Epithelial cell of esophagus (primary cell): Measurements from ENCODE around the gene GPS1.

Source experiments
- DNase-seq: peaks from one replicate; pipeline ENCODE4 v3.0.0; 2010; ENCODE audit warnings: low read depth
- H3K4me3 ChIP-seq: 2 replicates; pipeline ENCODE4 v1.5.1; 2011; ENCODE audit warnings: mild to moderate bottlenecking, low read length, control low read depth
- TF ChIP-seq, protein P1 (sequence below): IDR thresholded peaks from 2 replicates; pipeline ENCODE4 v1.5.1; 2011; ENCODE audit warnings: low read depth, mild to moderate bottlenecking, low read length, control low read depth, inconsistent platforms; ENCODE audit not compliant: insufficient read depth; ENCODE audit errors: missing control alignments

The GPS1 gene

DNA sequence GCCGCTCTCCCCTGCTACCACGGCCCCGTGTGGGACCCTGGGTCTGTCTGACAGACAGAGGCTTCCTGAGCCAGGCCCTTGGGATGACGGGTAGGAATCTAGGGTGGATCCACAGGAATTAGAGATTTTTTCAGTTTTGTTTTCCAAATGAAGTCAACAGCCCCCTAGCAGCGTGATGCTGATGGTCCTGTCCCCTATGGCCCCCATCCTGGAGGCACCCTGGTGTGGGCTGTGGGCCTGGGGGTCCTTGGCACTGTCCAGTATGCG is 44.5 kb upstream of the GPS1 start:
- H3K4me3 ChIP-seq: no peak overlapping the region
- TF ChIP-seq, protein P1, sequence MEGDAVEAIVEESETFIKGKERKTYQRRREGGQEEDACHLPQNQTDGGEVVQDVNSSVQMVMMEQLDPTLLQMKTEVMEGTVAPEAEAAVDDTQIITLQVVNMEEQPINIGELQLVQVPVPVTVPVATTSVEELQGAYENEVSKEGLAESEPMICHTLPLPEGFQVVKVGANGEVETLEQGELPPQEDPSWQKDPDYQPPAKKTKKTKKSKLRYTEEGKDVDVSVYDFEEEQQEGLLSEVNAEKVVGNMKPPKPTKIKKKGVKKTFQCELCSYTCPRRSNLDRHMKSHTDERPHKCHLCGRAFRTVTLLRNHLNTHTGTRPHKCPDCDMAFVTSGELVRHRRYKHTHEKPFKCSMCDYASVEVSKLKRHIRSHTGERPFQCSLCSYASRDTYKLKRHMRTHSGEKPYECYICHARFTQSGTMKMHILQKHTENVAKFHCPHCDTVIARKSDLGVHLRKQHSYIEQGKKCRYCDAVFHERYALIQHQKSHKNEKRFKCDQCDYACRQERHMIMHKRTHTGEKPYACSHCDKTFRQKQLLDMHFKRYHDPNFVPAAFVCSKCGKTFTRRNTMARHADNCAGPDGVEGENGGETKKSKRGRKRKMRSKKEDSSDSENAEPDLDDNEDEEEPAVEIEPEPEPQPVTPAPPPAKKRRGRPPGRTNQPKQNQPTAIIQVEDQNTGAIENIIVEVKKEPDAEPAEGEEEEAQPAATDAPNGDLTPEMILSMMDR: no peak
- no peak for DNase-seq

DNA sequence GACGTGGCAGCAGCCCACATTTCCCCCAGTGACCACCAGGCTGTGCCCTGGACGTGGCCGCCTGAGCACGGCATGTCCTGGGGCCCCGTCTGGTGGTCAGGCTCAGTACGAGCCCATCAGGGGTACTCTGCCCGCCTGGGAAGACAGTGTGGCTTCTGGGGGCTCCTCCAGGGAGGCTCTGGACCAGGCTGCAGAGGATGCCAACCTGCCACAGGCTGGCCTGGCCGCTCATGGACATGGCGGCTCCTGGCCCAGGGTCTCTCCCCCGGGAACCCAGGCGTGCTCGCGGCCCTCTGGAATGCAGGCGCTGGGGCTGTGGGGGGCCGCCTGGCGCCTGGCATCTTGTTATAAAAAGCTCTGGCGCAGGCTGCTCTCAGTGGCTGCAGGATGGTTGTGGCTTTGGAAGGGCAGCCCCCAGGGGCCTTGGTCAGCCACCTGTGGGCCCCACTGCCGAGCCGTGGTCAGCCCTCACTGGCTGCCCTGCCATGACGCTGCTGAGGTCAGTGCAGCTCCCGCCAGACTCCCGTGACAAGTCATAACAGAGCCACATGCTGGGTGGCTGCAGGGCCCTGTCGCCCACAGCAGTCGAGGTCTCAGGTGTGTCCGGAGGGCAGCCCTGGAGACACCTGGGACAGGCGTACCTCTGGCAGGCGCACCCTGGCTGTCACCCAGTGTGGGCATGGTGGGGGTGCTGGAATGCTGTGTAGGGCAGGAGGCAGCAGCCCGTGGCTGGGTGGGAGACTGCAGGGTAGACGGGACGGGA is 44.0 kb upstream of the GPS1 start:
- TF ChIP-seq, protein P1: no peak
- no peak overlapping the region for H3K4me3 ChIP-seq
- no peak for DNase-seq

DNA sequence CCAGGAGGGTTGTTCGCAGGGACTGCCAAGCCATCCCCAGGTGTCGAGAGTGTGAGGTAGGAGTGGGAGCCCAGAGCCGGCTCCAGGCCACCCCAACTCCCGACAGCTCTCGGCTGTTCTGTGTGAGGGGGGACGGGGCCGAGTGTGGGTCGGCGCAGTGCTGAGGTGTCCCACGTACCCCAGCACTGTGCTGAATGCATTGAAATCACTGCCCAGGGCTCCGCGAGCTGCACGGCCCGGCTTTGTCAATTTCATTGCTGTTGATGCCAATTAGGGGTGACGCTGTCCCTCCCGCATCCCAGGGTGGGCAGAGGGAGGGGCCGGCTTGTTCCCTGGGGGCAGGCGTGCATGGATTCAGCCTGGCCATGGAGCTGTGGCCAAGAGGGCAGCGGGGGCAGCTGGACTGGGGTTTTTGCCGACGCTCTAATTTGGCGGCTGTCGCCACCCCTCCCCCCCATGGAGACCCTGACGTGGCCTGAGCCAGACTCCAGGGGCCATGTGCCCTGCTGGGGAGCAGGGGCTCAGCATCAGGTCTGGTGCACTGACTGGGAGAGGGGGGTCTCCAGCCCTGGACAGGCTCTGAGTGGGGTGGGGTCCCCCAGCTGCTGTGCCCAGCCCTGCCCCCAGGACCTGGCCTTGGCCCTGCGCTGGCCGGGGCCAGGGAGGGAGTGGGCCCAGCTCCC is 43.3 kb upstream of the GPS1 start:
- DNase-seq: no peak
- TF ChIP-seq, protein P1: no peak
- H3K4me3 ChIP-seq: no peak overlapping the region

DNA sequence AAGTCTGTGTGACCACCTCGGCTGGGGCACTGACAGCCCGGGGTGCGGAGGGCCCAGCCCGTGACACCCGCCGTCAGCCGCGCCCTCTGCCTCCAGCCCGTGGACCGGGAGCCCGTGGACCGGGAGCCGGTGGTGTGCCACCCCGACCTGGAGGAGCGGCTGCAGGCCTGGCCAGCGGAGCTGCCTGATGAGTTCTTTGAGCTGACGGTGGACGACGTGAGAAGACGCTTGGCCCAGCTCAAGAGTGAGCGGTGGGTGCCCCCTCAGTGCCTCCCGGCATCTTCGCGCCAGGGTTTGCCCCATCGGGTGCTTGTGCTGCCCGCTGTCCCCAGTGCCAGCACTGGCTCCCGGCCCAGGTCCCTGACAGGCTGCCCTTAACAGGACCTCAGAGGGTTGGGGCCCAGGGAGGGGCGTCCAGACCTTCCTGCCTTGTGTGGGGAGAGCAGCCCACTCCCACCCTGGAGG is 42.7 kb upstream of the GPS1 start:
- TF ChIP-seq, protein P1: no peak
- DNase-seq: no peak
- H3K4me3 ChIP-seq: no peak overlapping the region

DNA sequence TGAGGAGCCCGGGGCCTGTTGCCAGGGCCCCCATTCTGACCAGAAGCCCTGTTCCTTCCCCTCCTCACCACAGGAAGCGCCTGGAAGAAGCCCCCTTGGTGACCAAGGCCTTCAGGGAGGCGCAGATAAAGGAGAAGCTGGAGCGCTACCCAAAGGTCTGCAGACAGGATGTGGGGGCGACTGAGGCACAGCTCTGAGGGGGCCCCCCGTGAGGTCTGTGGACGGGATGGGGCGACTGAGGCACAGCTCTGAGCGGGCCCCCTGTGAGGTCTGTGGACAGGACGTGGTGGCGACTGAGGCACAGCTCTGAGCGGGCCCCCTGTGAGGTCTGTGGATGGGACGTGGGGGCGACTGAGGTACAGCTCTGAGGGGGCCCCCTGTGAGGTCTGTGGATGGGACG is 42.3 kb upstream of the GPS1 start:
- no peak overlapping the region for H3K4me3 ChIP-seq
- no peak for DNase-seq
- TF ChIP-seq, protein P1: no peak

DNA sequence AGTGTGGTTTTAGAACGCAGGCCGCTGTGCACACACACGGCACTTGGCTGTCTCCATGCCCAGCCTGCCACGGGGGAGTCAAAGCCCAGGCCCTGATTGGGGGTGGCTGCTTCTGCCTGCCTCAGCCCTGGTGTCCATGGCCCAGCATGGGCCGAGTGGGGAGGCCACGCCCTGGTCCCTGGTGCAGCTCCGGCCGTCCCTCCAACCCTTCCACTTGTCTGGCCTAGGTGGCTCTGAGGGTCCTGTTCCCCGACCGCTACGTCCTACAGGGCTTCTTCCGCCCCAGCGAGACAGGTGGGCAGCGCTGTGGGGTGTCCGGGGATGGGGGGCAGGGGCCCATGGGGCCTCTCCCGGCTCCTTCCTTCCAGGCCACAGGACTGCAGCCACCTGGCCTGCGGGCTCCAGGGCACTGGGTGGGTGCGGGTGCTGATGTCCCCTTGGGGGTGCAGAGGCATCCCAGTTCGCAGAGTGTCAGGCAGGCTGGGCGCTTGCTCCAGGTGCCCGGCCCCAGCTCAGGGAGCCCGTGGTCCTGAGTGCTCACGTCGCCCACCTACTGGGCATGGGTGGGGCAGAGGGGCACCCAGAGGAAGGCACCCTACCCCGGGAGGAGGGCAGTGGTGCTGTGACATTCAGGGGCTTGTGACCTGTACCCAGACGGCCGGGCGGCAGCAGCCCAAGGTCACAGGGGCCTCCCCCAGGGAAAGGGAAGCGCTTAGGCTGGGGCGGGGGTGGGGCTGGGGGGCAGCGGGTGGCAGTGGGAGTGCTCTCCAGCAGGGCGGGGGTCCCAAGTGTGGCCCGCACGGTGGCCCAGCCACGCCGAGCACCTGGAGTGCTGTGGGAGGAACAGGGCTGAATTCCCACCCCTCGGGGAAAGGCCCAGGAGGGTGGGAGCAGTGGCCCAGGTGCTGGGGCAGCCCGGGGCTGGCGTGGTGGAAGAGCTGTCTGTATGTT is 40.8 kb upstream of the GPS1 start:
- DNase-seq: no peak
- no peak overlapping the region for H3K4me3 ChIP-seq
- TF ChIP-seq, protein P1: no peak
